Measurements from ENCODE around the gene PSORS1C2.

Gene PSORS1C2

DNA sequence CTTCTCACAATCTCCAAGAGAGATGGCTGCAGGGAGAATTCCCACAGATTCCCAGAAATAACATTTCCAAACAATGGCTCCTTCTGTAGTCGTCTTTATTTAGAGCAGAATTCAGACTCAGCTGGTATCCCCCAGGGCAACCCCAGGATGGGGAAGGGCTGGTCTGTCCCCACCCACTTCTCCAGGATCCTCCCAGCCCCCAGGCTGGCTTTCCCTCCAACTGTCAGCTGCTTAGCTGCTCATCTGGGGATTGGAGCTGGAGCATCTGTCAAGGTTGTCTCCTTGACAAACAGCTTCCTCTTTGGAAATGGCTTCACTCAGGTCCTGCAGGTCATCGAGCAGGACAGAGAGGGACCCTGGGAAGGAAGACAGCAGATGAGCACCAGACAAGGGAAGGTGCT, 3.5 kb upstream of the PSORS1C2 start:
- DNase-seq, result no peak

DNA sequence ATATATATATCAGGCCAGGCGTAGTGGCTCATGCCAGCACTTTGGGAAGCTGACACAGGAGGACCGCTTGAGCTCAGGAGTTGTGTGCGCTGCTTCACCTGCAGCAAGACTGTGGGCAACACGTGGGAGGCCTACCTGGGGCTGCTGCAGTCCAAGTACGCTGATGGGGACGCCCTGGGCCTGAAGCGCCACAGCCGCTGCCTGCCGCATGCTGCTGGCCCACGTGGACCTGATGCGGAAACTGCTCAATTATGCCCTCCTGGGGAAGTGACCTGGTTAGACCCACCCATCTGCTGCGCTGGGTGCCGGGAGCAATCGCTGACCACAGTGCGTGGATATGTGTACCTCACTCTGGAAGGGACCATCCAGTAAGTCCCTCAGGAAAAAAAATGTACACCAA, 1.8 kb upstream of the PSORS1C2 start:
- DNase-seq, result no peak

DNA sequence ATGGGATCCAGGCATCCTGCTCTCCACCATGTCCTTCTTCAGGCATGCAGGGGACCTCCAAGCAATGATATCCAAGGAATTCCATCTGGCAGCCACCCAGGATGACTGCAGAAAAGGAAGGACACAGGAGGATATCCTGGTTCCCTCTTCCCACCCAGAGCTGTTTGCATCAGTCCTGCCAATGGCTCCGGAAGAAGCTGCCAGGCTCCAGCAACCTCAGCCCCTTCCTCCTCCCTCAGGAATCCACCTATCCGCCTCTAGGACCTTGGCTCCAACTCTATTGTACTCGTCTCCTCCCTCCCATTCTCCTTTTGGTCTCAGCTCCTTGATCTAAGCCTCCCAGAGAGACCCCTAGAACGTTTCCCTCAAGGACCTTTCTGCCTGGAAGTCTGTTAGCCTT, 733 bp upstream of the PSORS1C2 start:
- no peak for DNase-seq

DNA sequence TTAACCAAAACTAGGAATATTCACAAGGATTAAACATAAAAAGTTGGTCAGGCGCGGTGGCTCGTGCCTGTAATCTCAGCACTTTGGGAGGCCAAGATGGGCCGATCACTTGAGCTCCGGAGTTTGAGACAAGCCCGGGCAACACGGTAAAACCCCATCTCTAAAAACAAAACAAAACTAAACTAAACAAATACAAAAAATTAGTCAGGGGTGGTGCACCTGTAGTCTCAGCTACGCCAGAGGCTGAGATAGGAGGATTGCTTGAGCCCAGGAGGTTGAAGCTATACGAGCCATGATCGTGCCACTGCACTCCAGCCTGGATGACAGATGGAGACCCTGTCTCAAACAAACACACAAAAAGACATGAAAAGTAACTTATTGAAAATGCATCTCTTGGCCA, 3.2 kb downstream of the PSORS1C2 start:
- DNase-seq, result no peak

DNA sequence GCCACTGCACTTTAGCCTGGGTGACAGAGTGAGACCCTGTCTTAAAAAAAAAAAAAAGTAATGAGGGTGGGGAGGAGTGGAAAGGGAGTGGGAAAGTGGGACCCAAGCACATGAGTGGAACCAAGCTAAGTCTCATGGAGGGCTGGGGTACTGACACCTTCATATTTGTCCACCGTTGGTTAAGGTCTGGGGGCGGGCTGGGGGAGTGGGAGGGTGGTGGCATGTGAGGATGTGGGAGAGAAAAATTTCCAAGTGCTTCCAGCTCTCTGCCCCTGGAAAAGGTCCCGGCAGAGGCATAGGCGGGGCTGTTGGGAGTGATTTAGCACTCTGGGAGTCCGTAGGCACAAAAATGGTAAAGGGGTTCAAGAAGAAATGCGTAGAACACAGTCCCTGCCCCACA, 6.1 kb downstream of the PSORS1C2 start:
- DNase-seq, result no peak

DNA sequence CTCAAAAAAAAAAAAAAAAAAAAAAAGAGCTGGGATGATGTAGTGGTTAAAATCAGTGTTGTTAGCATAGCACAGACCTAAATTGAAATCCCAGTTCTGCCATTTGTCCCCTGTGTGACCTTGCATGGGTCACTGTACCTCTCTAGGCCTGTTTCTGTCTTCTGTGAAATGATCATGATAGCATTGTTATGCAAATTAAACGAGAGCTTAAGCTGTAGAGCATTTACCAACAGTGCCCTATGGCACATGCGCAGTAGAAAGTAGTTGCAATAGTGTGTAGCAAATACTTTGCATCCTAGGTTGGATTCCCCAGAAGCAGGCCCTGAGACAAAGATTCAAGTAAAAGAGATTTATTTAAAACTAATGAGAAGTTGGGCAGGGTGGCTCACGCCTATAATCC, 7.3 kb downstream of the PSORS1C2 start:
- DNase-seq, result no peak

DNA sequence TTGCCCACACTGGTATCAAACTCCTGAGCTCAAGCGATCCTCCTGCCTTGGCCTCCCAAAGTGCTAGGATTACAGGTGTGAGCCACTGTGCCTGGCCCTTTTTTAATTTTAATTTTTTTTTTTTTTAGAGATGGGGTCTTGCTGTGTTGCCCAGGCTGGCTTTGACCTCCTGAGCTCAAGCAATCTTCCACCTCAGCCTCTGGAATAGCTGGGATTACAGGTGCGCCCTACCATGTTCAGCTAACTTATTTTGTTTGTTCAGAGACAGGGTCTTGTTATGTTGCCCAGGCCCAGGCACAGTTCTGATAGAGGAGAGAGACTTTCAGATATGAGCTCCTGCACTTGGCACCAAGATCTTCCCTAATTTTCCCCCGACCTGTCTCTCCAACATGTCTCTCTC, 8.1 kb downstream of the PSORS1C2 start:
- no peak for DNase-seq

DNA sequence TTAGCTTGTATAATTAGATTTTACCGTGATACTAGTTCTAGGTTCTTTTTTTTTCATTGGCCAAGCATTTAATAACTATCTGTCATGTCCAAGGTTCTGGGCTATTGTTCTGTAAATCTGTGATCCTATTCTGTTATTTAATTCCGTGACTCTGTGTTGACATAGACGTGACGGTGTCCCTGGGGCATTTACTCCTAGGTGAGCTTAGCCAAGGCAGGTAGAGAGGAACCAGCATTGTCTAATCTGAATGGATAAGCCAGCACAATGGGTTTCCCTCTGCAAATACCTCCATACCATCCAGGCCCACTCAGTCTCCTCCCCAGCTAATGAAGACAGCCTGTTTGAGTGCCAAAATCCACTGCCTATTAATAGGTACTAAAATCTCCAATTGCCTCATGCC, 9.7 kb downstream of the PSORS1C2 start:
- DNase-seq, result no peak

DNA sequence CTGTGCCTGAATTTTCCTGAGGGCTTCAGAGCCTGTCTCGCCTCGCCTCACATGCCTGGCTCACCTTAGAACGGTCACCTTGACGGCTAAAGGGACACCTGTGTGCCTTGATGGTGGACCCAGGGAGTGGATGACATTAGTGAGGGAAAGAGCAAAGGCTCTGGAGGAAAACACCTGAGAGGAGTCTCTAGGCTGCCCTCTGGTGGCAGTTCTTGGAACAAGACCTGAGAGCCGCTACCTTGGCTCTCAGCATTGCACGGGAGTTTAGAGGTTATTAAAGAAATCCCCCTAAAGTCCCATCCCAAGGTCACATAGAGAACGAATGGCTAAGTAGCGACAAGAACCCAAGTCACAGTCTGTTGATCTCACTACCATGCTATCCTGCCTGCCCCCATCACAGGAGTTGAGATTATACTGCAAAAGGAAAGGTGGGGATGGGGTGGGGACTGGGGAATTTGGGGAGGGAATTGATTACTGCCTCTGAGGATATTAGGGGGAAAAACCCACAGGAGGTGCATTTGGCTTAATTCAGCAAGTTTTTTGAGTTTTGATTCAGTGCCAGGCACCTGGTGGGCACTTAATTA, 10.7 kb downstream of the PSORS1C2 start:
- peak in 37 of 56 donors; percentile 2 to 81 (median 12) for DNase-seq

DNA sequence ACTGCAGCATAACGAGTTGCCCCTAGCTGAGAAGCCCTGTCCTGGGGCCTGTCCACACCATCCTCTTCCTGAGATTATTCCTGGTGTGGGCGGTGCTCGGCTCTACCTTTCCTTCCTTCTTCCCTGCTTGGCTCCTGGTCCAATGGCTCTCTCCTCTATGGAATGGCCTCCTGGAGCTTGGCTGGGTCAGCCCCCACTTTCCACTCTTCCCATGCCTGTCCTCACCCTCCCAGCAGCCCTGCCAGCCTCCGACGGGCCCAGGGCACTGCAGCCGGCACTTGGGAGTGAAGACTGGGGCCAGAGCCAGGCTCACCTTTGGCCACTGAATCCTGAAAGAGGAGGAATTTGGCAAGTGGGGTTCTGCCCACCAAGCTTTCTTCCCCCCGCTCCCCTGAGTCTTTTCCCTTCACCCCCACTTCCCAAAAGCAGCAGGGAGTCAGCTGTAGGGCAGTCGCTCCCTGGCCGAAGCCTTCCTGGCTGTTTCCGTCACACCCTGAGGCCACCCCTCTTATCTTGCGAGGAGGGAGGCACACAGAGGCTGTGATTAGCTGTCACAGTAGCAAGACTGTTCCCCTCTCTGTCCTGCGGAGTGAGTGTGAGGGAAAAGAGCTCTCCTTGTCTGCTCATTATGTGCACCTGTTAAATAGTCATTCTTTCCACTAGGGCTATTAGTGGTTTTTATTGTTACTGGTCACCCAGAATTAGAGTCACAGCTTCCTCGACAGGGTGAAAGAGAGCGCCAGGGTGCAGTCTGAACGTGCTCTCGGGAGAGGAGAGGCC, 12.3 kb downstream of the PSORS1C2 start:
- no peak for DNase-seq

DNA sequence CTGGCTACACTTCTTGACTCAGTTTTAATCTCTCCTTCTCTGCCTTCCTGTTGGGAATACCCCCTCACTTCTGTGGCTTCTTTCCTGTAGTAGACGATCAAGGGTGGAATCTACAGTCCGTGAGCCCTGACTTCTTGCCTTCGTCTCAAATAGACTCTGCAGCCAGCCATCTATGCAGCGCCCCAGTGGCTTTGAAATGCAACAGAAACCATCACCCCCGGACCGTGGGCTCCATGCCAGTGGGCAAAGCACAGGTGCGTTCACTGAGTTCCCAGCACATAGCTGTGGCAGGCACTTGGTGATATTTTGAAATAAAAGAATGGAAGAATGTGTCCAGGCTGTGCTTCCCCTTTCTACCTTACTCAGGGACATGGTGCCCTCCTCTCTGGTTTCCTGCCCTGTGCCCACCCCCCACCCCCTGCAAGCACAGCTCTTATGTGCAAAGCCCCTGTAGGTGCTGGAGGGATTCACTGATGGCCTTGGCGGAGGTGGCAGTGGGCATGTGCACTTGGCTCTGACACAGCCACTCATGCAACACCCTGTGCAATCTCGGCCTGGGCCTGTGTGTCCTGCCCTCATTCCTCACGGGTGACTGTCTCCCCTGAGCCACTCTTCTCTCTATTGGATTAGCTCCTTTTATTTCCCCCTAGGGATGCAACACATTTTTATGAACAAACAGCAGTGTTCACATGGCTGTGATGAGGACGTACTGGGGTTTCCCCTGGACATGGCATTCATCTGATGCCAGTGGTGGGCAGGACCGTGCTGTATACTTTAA, 13.1 kb downstream of the PSORS1C2 start:
- no peak for DNase-seq

DNA sequence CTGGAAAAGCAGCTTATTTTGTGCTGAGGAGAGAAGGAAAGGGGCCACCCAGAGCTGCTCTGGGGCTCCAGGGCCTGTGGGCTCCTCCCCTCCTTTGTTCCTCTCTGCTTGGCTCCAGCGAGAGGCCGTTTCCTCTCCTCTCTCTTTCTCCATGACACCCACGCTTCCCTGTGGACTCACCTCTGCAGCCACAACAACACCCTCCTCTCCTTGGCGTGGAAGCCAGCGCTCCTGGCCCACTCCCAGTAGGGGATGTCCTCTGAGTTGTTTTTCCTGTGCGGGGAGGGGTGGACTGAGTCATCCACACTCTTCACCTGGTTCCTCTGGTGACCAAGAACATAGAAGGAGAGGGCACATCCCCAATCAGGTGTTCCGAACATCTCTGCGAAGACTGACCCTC, 13.7 kb downstream of the PSORS1C2 start:
- DNase-seq, result no peak

DNA sequence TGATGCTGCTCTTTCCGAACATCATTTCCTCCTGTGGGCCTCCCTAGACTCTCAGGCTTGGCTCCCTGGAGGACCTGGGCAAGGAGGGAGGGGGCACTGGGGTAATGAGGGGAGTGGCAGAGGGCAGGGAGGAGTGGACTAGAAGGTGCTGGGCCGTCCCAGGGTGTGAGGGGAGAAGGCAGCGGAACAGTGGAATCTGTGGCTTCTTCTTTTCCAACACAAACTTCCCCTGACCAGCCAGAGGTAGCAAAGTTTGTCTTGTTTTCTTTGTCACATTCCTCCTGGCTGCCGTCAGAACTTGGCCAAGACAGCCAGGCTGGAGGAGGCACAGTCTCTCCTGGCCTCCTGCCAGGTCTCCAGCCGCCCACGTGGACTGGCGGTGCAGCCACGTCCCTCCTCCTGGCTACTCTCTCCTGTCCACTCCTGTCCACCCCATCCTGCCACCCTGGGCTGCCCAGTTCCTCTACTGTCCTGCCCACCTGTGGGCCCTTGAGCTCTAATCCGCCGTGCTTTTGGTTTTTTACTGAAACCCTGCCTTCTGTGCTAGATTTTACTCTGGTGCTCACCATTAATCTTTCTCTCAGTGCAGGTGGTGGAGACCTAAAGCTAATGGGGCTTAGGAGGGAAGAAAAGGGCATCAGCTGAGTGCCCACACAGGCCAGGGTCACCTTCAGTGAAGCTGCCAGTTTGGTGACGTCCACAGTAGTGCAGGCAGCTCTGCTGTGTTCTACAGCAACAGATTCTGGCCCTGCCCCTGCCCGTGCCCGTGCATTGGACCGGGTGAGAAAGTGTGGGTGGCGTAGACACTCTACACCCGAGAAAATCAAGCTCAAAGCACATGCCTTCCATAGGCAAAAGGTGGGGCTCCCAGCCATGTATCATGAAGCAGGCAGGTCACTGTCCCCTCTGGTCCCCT, 15.8 kb downstream of the PSORS1C2 start:
- peak in 33 of 56 donors; percentile 5 to 64 (median 25) for DNase-seq

DNA sequence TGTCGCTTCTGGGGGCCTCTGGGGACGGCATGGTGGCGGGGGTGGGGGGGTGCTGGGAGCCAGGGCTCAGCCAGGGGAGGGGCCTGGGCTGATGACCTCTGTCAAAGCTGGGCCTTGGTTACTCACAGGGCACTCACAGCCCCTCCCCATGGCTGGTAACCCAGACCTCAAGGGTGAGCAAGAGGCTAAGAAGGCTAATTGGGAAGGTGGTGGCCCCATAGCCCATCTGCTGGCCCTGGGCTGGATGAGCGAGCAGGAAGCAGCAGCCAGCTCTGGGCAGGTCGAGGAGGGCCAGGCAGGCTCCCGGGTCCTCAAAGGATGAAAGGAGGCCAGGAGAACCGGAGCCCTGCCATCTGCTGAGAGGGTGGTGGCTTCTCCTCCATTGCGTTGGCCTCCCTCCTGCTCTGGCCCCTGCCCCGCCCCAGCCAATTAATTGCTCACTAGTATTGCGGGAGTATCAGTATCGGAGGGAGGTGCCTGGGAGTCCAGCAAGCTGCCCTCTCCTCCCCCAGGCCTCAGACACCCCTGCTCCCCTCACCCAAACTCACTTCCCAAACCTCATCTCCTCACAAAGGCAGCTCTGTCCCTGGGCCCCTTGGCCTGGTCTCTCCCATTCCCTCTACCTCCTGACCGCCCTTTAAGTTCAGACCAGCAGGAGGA, 17.6 kb downstream of the PSORS1C2 start:
- no peak for DNase-seq

DNA sequence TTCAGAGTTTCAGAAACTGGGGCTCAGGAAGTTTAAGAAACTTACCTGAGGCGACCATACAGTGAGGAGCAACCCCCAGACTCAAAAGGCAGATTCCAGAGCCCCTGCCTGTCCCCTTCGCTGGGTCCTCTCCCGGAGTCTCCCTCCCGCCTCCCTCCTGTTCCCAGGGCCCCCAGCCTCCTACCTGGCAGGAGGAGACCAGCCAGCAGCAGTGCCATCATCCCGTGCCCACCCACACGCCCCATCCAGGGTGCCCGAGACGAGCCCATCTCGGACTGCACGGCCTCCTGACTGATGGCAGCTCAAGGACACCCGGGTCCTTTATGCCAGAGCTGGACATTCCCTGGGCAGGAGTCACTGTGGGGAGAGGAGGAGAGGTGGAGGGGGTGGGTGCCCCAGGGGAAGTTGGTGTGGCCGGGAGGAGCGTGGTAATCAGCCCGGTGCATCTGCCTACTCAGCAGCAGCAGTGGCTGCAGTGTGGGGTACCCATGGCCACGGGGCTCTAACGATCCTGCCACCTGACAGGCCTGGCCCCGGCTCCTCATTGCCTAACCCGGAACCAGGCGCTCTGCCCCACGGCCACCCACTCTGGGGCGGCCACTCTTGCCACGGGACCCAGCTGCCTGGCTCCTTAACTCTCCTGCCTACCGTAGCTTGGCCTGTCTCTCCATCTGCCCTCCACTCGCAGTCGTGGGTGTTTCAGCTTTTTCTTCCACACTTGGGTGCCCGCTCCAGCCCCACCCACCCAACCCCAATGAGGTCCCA, 18.5 kb downstream of the PSORS1C2 start, which contains the start of gene CDSN:
Gene CDSN, minus strand, starts transcription at position 296 of the 765 bp plus-strand sequence. Its CDS starts 27 bp downstream, at position 269.
- no peak for DNase-seq

DNA sequence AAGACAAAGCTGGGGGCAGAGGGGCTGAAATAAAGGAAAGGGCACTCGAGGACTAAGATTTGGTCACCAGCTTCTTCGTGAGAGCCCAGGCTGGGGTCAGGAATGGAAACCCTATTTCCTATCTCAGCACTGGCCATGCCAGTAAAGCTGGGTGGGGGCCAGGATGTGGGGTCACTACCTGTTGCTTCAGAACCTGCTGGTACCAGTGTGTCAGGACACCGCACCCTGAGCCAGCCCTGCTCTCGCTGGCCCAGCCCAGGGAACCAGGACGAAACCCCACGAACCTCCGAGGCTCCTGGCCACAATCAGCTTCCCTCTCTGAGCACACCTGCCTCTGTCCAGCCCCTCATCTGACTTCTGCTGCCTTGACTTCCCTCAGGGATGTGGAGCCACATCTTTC, 20.7 kb downstream of the PSORS1C2 start:
- no peak for DNase-seq

DNA sequence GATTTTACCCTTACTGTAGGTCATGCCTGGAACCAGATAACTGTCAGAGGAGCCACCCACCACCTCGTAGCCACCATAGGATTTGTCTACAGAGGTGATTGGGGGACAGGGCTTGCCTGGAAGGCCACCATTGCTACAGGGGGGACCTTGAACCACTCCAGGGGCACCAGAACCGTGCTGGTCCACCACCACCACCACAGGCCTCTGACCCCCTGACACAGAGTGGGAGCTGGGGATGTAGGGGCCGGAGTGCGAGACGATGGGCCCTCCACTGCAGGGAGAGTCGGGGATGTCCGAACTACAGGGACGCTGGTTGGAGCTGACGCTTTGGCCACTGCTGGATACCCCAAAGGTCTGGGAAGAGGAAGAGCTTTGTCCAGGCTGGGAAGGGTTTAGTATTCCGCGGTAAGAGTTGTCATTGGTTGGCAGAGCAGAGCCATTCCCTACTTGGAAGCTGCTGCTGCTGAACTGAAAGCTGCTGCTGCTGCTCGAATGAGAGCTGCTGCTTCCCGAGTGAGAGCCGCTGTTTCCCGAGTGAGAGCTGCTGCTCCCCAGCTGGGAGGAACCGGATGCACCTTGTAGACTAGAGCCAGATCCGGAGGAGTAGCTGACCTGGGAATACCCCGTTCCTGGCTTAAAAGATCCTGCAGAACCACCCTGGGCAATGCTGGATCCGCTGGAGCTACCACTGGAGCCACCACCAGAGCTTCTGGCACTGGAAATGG, 22.0 kb downstream of the PSORS1C2 start:
- DNase-seq, result no peak

DNA sequence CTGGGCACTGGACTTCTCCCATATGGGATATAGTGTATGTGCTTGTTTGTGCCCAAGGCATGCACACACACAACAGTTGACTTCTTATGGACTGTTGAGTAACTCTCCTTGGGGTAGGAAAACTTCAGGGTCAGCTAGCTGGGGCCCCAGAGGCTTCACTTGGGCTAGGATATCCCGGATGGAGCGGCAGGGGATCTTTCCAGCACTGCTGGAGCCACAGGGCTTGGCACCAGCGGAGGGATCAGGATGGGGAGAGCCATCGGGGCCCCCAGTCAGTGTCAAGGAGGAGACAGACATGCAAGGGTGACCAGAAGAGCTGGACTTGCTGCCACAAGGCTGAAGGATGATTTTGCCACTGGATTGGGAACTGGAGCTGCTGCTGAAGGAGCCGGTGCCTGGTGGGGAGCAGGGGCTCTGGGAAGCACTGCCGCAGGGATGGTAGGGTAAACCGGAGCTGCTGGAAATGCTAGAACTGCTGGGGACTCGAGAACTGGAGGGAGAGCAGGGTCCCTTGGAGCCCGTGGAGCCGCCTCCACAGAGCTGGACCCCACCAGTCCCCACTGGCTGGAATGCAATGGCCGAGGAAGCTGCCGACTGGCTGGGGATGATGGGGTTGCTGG, 22.8 kb downstream of the PSORS1C2 start:
- no peak for DNase-seq
